Ammon's horn (tissue), 1 donor: ENCODE data around the gene FAM184B.
A peak's percentile ranks its signal among the peaks of the same experiment; 100 is the strongest.

Source experiments
- DNase-seq: peaks from one replicate; pipeline ENCODE4 v3.0.0-alpha.2; 2016; ENCODE audit warnings: low spot score

FAM184B gene

DNA sequence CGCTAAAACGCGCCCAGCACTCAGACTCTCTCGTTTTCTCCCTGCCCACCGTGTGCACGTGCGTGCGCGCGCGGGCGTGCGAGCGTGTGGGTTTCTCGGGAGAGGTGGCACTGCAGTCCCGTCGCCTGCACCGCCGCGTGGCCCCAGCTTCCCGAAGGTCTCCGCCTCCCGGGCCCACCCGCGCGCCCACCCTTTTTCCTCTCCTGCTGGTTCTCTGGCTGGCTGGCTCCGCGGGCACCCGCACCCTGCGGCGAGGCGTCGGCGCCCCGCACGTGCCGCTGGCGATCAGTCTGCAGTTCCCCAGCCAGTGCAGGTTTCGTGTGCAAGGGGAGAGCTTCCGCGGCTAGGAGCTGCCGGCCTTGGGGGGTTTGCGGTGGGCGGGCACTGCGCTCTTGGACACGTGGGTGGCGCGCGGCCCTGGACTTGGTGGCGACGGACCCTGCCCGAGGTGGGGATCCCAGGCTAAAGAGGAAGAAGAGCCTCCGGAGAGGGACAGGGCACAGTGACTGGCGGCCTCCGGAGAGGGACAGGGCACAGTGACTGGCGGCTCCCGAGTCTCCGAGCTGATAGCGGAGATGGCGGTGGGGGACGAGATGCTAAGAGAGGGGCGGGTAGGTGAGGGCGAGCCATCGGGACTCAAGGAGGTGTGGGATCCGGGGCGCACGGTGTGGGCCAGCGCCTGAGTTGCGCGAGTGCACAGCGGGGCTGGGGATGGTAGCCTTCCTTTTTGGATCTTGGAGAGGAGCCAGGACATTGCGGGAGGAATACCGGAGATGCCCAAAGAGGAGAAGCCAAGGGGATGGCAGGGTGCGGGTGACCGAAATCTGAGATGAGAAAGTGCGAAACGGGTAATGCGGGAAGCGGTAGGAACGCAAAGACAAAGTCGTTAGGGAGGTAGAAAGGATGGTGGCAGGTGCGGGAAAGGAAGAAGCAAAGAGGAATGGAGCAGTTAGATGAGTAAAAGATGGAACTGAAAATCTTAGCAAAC, at the start of gene FAM184B:
Gene FAM184B (minus strand): TSS at position 322 of the 988 bp plus-strand sequence. CDS start 322 bp downstream, outside the sequence.
- peak; percentile 16 for DNase-seq

DNA sequence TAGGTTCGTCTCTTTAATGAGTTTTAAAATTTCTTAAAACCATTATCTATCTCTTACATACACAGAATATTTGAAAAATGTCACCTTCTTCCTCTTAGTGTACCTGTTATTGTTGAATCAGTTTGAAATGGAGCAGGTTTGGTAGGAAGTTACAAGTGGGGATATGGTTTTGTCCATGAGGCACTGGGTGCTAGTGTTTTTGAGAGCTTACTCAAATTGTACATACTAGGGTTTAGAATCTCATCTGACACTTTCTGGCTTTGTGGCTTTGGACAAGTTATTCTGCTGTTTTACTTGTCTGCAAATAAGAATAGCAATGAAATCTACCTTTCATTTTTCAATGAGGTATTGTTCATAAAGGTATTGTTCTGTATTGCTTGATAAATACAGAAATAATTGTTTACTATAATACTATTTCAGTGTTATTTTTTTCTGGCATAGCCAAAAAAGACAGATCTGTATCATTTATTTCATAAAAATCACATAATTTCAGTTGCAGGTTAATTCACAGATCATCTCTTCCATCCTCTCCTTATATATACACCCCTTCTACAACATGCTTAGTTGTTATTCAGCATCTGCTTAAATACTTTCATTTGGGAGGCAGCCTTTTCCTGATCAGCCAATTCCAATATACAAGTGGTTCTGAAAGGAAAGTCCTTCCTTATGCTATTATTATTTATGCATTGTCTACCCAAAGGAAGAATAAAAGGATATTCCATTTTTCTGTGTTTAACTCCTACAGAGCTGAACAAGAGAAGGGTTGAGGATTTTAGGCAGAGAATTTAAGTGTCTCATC, 42.6 kb upstream of the FAM184B start:
- DNase-seq: no peak

DNA sequence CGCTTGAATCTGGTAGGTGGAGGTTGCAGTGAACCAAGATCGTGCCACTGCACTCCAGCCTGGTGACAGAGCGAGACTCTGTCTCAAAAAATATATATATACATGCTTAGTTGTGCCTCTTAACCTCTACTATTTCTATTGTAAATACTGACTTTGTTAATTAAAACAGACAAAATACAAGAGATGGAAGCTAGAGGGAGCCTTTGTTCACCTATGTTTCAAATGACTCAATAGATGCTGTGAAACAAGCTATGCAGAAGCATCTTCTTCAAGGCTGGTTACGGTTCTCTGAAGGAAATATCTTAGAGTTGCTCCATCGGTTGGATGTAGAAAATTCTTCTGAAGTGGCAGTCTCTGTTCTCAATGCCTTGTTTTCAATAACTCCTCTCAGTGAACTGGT, 35.6 kb upstream of the FAM184B start:
- DNase-seq: peak; percentile 72

DNA sequence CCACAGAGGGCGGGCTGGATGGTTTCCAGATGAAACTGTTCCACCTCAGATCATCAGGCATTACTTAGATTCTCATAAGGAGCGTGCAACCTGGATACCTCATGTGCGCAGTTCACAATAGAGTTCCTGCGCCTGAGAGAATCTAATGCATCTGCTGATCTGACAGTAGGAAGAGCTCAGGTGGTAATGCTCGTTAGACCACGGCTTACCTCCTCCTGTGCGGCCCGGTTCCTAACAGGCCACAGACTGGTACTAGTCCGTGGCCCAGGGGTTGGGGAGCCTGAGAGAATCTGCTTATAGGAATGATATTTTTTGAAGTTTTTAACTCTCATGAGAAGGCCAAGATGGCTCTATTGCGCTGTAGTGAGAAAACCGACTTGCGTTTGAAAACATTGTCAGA, 34.7 kb upstream of the FAM184B start:
- no peak for DNase-seq

GRCh38 chr4:17814140-17814539, 32.7 kb upstream of the FAM184B start:
- no peak for DNase-seq

DNA sequence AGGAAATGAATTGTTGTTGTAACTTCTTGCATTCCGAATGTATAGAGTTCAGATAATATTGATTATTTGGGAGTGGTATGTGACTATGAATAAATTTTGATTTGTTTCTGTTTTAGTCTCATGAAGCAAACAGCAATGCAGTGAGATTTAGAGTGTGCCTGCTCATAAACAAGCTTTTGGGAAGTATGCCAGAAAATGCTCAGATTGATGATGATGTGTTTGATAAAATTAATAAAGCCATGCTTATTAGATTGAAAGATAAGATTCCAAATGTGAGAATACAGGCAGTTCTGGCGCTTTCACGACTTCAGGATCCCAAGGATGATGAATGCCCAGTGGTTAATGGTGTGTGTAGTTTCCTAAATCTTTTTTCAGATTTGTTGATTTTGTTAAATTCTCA, 31.4 kb upstream of the FAM184B start:
- DNase-seq: no peak

DNA sequence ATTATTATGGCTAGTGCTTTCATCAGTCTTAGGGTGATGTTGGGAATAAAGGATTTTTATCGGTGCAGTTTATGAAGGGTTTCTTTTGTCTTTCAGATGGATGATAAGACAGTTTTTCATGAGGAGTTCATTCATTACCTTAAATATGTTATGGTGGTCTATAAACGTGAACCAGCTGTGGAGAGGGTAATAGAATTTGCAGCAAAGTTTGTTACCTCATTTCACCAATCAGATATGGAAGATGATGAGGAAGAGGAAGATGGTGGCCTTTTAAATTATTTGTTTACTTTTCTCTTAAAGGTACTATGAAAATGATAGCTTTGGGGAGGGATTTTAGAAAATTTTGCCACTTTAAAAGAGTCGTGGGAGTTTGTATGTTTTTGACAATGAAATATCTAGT, 30.7 kb upstream of the FAM184B start:
- DNase-seq: no peak

DNA sequence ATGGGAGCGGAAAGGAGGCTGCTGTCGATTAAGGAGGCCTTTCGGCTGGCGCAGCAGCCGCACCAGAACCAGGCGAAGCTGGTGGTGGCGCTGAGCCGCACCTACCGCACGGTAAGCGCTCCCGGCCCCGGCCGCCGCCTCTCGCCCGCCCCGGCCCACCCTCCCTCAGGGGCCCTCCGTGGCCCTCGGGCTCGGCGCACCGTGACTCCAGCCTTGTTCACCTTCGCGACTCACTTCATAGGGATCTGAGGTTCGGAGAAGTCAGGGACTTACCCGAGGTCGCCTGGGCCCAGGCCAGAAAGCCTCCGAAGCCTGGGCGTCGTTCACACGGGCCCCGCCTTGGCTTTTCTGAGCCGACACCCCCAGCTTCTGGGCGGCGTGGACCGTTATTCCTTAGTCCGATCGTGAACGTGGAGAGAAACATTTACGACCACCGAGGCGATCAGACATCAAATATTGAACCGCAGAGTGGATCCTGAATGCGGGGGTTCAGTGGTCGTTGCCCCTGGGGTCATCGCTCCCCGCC, 29.7 kb upstream of the FAM184B start:
- DNase-seq: no peak

DNA sequence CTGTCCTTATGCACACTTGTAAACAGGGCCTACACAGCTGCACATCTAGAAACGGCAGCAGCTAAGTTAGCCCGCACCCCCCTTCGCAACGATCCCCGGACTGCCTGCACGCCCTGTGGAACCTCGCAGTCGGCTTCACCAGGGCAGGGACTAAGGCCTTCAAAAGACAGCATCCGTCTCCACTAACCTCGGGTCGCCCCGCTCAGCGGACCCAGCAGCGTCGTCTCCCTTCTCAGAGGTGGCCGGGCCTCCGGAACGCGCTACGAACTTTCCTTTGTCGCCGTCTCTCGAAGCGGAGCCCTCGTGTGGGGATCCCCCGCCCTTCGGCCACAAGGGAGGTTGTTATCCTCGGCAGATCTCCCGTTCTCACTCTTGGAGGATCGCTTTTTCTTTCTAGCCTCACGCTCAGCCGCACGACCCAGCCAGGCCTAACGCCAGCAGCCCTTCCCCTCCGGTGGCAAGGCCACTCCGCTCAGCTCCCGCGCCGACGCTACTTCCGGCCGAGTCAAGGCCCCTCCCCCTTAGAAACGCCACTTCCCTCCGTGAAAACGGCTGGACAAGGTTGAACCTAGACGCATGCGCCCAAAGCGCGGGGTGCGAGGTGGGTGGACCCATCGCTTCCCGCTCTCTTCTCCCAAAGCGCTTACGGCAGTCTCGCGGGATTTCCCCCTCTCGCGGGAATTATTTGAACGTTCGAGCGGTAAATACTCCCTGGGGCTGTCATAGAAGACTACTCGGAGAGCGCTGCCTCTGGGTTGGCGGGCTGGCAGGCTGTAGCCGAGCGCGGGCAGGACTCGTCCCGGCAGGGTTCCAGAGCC, 29.0 kb upstream of the FAM184B start, which contains the start of the genes DCAF16 and NCAPG:
Gene DCAF16 (minus strand): TSS at position 498 of the 818 bp plus-strand sequence. CDS start 6,616 bp downstream, outside the sequence.
Gene NCAPG (plus strand): TSS at position 720 of the 818 bp plus-strand sequence. CDS start 99 bp downstream, outside the sequence.
- peak; percentile 100 for DNase-seq

GRCh38 chr4:17809667-17810066, 28.2 kb upstream of the FAM184B start:
- DNase-seq: no peak

- no peak for DNase-seq
Observed at GRCh38 chr4:17807446-17807845, 26.0 kb upstream of the FAM184B start.

DNA sequence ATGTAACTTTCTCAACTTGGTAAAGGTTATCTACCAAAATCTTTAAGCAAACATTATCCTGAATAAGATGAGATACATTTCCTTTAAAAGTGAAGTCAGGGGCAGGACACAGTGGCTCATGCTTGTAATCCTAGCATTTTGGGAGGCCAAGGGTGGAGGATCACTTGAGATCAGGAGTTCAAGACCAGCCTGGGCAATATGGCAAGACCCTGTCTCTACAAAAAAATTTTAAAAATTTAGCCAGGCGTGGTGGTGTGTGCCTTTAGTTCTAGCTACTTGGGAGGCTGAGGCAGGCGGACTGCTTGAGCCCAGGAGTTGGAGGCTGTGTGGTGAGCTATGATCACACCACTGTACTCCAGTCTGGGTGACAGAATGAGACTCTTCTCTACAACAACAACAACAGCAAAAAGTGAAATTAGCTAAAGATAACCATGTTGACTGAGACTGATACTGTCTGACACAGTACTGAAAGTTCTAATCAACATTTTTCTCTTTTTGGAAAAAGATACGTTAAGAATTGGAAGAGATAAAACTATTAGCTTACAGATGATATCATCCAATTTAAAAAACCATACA, 24.2 kb upstream of the FAM184B start:
- DNase-seq: no peak

GRCh38 chr4:17797808-17798207, 16.4 kb upstream of the FAM184B start:
- no peak for DNase-seq

DNA sequence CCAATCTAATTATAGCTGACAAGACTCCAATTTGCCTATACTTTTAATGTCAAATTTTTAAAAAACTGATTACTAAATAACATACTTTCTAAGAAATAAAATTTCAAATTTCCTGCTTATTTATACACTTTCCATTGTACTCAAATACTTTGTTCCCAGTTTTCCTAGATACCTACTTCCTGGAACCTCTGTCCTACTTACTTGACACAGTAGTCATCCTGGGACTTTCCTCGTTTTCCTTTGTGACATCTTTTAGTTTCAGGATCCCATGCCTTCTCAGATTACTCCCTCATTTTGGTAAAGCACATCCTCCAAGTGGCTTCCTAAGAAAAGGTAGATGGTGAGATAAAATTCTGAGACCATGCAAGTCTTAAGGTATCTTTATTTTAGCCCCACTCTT, 13.3 kb upstream of the FAM184B start:
- no peak for DNase-seq

- no peak for DNase-seq
Observed at GRCh38 chr4:17788956-17789355, 7.5 kb upstream of the FAM184B start.

- DNase-seq: no peak
Observed at GRCh38 chr4:17787315-17787714, 5.9 kb upstream of the FAM184B start.

- peak; percentile 39 for DNase-seq
Observed at GRCh38 chr4:17786567-17786966, 5.1 kb upstream of the FAM184B start.

DNA sequence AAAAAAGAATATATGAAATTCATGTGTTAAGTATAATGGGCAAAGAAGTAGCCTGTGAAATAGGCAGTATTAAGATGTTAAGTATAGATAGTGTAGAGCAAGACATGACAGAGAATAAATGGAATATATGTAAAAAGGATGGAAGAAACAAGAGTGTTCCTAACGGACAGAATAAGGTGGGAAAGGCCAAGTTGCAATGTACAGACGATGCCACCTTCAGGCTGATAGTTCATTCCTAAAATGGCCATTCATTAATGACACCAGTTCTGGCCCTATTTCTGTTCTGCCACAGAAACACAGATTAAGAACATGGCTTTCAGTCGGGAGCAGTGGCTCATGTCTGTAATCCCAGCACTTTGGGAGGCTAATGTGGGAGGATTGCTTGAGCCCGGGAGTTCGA, 4.4 kb upstream of the FAM184B start:
- DNase-seq: no peak

- DNase-seq: peak; percentile 56
Observed at GRCh38 chr4:17780501-17781299, 721 bp downstream of the FAM184B start.

GRCh38 chr4:17778431-17778830, 3.0 kb downstream of the FAM184B start:
- no peak for DNase-seq
